Activated B cell treated with CpG ODN at 0.5 μM for 24 hours (primary cell): ENCODE data around the gene PRRT1. TPM values are rescaled to one million over a fixed set of nuclear protein-coding genes. Genes with fewer than 3 reads are reported as not detected.

Experiments used
- ATAC-seq: fragments of 200-7000 bp; cut with Tn5 transposase; one replicate; pipeline ENCODE4 v1.10.0; 2021; ENCODE audit warnings: low read depth, mild to moderate bottlenecking, moderate library complexity
- CTCF ChIA-PET: fragments of 350-600 bp; sonication (Branson Sonifier 250); formaldehyde crosslinking; loops from one replicate; lab custom pipeline; 2021; ENCODE audit warnings: antibody characterized with exemption; lab: Charles Lee
- POLR2A ChIA-PET: fragments of 350-600 bp; sonication (Branson Sonifier 250); formaldehyde crosslinking; loops from one replicate; lab custom pipeline; 2021; ENCODE audit warnings: antibody characterized with exemption; lab: Charles Lee
- DNase-seq: peaks from one replicate; pipeline ENCODE4 v3.0.0; 2022
- H3K27ac Mint-ChIP-seq: one replicate; pipeline ENCODE4 v1.8.0; 2020; ENCODE audit warnings: mixed read lengths
- H3K27me3 Mint-ChIP-seq: one replicate; pipeline ENCODE4 v1.8.0; 2021; ENCODE audit warnings: mixed read lengths
- H3K36me3 Mint-ChIP-seq: one replicate; pipeline ENCODE4 v1.8.0; 2021; ENCODE audit warnings: low read depth, mixed read lengths
- H3K4me1 Mint-ChIP-seq: one replicate; pipeline ENCODE4 v1.8.0; 2021; ENCODE audit warnings: mixed read lengths
- H3K4me3 Mint-ChIP-seq: one replicate; pipeline ENCODE4 v1.8.0; 2020; ENCODE audit warnings: mild to moderate bottlenecking, mixed read lengths
- H3K9me3 Mint-ChIP-seq: one replicate; pipeline ENCODE4 v1.8.0; 2020; ENCODE audit warnings: mixed read lengths
- CTCF ChIP-seq: fragments of 200-600 bp; IDR thresholded peaks from one replicate; pipeline ENCODE4 v1.8.0; 2022; ENCODE audit warnings: antibody characterized with exemption, mild to moderate bottlenecking
- intact Hi-C: fragments of 100-400 bp; cut with micrococcal nuclease; formaldehyde crosslinking; loops from one replicate; pipeline ENCODE4 v1.15.1; 2024
- total RNA-seq: library from RNA; stranded (reverse); gene quantifications from 2 replicates; pipeline ENCODE4 v1.2.3, GENCODE V29; 2022

PRRT1 gene
- total RNA-seq, 1 donor from 2014 or later = not detected

- ATAC-seq = no peak
- POLR2A ChIA-PET = interaction anchor here (0.5 to 1.2 kb wide), 3 partner anchors 11 to 584 kb away, joined by 3 to 7 read pairs (median 3); no protein-coding TSS in a partner anchor
These were observed 35.1 kb downstream of the PRRT1 start for GRCh38 chr6:32116674-32117073.

GRCh38 chr6:32115623-32116022 is 36.1 kb downstream of the PRRT1 start:
- Mint-ChIP-seq H3K36me3 (peaks cover 66% of the 10 kb centered on the region), H3K4me3 (no peak overlapping the region), H3K27ac (no peak overlapping the region), H3K27me3 (no peaks in the 10 kb centered on the region), H3K4me1 (peaks cover 7% of the 10 kb centered on the region), H3K9me3 (no peaks in the 10 kb centered on the region)
- ChIA-PET POLR2A (no interaction called here), CTCF (no interaction called here)
- TF ChIP-seq CTCF = no peak
- intact Hi-C loops = loop anchor here (10.0 kb wide), 1 partner anchor 299 kb away; no protein-coding TSS in a partner anchor
- no peak for DNase-seq
- no peak for ATAC-seq

More at GRCh38 chr6:32116674-32117073, 35.1 kb downstream of the PRRT1 start:
- no peak for DNase-seq
- Mint-ChIP-seq H3K27ac (no peak overlapping the region), H3K36me3 (peaks cover 73% of the 10 kb centered on the region), H3K27me3 (no peaks in the 10 kb centered on the region), H3K9me3 (no peaks in the 10 kb centered on the region), H3K4me3 (no peak overlapping the region), H3K4me1 (peaks cover 7% of the 10 kb centered on the region)
- CTCF ChIA-PET = interaction anchor here (1.7 kb wide), 1 partner anchor 129 kb away, joined by 5 read pairs; no protein-coding TSS in a partner anchor
- intact Hi-C loops = loop anchor here (10.0 kb wide), 1 partner anchor 298 kb away; no protein-coding TSS in a partner anchor
- no peak for TF ChIP-seq CTCF

GRCh38 chr6:32114796-32115195 is 36.9 kb downstream of the PRRT1 start:
- no peak overlapping the region for H3K4me3 Mint-ChIP-seq
- TF ChIP-seq CTCF = no peak
- intact Hi-C loops = loop anchor here (10.0 kb wide), 1 partner anchor 300 kb away; no protein-coding TSS in a partner anchor
- no peak overlapping the region for H3K27ac Mint-ChIP-seq
- POLR2A ChIA-PET = interaction anchor here (0.7 kb wide), 1 partner anchor 83 kb away, joined by 3 read pairs; no protein-coding TSS in a partner anchor
- CTCF ChIA-PET = no interaction called here
- no peaks in the 10 kb centered on the region for H3K27me3 Mint-ChIP-seq
- DNase-seq = no peak
- H3K4me1 Mint-ChIP-seq = peaks cover 7% of the 10 kb centered on the region
- no peaks in the 10 kb centered on the region for H3K9me3 Mint-ChIP-seq
- ATAC-seq = no peak
- H3K36me3 Mint-ChIP-seq = peaks cover 59% of the 10 kb centered on the region

GRCh38 chr6:32113386-32114352 is 38.1 kb downstream of the PRRT1 start:
- peaks cover 4% of the 10 kb centered on the region for H3K4me1 Mint-ChIP-seq
- peaks cover 4% of the 10 kb centered on the region for H3K27me3 Mint-ChIP-seq
- no peak for DNase-seq
- TF ChIP-seq CTCF = no peak
- H3K27ac Mint-ChIP-seq = no peak overlapping the region
- intact Hi-C loops = loop anchor here (10.0 kb wide), 1 partner anchor 301 kb away; no protein-coding TSS in a partner anchor
- H3K9me3 Mint-ChIP-seq = no peaks in the 10 kb centered on the region
- ATAC-seq = no peak
- ChIA-PET POLR2A (interaction anchor here (0.5 kb wide), 1 partner anchor 31 kb away, joined by 3 read pairs; no protein-coding TSS in a partner anchor), CTCF (no interaction called here)
- H3K36me3 Mint-ChIP-seq = peaks cover 48% of the 10 kb centered on the region
- H3K4me3 Mint-ChIP-seq = no peak overlapping the region
